Activated CD8-positive, alpha-beta memory T cell treated with anti-CD3 and anti-CD28 coated beads for 24 hours (primary cell): ENCODE results near the gene ARHGEF12.
"Not testable (repeated sequence)": the region's sequence is repeated elsewhere in the genome, so short reads cannot be mapped to it uniquely, and the experiment has no call there.

Source experiments
- DNase-seq: peaks from one replicate; pipeline ENCODE4 v3.0.0-alpha.2; 2020

The ARHGEF12 gene

DNA sequence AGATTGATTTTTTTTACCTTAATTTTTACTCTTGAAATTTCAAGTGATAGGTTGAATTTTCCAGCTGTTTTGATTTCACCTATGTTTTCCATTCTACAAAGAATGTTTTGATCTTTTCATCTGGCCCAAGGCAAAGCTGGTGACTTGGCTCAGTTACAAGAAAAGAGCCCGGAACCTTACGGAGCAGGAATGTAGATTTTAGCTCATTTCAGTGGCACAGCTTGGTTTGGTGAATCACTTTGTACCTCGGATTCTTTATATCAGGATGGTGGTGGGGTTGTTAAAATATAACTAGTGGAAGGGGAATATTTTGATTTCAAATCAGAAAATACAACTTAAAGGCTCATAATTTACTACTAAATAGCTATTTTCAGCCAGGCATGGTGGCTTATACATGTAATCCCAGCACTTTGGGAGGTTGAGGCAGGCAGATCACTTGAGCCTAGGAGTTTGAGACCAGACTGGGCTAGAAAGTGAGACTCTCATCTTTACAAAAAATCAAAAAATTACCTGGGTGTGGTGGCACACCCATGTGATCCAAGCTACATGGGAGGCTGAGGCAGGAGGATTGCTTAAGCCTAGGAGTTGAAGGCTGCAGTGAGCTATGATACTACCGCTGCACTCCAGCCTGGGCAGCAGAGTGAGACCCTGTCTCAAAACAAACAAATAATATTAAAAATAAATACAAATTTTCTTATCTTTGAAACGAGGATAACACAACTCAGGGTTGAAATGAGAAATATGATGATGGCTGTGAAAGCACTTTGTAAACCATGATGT lies 166.0 kb downstream of the ARHGEF12 start:
- DNase-seq = no peak

DNA sequence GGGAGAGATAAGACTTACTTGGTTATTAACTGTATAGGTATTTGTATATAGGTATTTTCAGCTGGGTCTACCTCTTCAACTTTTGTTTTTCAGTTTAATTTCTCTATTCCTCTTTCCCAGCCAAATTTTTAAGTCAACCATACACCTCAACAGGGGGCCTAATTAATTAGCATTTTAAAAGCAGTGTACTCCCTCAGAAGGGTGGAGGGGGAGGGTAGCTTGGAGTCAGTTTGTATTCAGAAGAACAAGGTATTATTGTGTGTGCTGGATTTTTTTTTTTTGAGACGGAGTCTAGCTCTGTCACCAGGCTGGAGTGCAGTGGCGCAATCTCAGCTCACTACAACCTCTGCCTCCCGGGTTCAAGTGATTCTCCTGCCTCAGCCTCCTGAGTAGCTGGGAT lies 167.3 kb downstream of the ARHGEF12 start:
- not testable (repeated sequence) for DNase-seq

DNA sequence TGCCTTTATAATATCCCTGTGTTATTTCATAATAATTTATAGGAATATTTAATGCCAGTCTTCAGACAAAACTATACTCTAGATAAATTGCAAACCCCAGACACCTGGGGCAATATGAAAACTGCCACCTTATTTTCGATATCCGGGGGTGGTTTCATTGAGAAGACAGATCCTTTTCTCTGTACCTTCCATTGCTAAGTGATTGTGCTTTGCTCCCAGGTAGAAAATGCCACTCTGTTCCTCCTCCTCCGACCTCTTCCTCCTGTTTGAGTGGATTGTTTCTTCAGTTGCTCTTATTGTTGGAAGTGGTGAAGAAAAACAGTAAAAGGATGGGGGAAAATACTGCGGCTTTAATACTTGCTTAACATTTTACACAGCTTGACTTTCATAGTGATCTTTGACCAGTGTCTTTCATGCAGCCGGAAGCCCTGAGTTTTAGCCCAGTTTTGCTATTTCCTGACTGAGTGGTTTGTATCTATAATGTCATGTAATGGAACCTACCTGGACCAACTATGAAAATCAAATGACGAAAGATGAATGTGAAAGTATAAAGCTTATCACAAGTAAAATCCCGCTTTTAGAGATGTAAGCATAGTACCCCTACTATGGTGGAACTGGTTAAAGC lies 169.7 kb downstream of the ARHGEF12 start:
- DNase-seq = no peak

DNA sequence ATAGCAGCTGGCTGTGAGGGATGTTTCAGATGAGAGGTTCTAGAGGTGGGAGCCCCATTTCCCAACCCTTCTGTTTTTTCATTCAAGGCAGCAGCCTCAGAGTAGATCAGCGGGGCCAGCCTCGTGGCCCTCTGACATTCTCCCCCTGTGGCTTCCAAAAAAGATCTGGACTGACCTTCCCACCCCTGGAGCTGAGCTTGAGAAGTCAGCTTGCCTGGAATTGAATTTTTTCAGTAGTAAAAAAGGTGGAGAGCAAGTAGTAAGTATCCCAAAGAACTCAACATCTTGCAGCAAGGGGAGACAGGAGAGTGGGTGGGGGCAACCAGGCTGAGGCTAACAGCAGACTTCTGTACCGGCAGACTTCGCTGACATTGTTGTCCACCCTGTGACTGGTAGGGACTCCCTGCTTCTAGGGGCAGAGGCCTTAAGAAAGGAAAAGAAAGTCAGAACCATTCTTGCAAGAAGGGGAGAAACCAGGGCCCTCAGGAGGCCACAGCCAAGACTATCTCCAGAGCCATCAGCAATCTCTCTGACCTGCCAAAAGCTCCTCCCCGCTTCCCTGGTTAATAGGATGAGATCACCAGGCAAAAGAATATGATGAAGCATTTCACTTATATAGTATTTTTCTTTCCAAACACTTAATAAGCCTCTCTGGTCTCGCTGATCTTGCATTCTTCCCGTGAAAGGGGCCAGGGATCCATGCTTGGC lies 173.3 kb downstream of the ARHGEF12 start:
- DNase-seq = peak; percentile 32

DNA sequence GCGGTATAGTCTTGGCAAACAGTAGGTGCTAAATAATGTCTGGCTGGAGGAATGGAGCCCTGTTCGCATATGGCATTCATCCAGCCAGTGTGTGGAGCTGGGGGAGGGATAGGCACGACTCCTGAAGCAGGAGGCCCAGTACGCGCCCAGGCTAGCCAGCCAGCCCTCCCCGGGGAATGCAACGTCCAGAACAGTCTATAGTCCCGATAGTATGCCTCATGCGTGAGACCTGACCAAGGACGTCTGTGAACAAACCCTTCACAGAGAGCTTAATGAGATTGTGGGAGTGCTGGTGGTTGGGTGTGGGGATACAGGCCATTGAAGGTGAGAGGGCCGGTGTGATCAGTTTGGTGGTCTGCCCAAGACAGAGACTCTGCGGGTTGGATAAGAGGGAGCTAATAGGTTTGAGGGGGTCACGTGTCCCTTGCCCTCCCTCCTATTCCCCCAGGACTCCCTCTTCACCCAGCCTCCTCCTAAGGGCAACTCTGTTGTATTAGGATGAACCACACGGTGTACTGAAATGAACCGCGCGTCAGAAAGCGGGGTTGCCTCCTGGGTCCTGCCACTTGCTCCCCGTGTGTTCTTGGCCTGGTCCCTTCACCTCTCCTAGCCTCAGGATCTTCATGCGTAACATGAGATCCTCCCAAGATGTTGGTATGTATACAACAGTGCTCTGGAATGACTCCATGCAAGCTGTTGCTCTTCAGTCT lies 174.3 kb downstream of the ARHGEF12 start:
- DNase-seq = peak; percentile 54

DNA sequence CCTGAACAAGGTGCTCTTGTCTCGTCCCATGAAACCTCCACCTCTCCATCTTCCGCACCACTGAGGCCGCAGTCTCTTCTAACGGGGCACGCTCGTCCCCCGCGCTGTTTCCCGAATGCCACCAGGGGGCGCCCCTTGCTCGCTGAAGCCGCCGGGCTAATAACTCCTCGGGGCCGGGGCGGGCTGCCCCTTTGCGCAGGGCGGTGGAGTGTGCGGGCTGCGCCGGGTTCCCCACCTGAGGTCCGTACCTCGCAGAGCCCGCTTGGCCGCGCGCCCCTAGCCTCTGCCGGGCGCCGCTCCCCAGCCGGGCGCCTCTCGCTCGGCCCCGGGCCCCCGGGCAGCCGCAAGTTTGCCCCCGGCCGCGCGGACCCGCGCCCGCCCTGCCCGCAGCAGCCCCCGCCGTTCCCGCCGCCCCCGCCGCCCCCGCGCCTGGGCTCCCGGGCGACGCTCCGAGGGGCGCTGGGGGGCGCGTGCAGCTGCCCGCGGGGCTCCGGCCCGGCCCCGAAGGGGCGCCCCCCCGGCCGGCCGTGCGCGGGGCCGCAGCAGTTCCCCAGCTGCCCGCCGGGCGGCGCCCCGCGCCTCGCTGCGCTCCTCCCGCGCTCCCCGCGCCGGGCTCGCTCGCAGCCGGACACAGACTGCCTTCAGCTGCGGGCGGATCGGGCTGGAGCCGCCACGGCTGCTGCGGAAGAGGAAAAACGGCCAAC lies 175.1 kb downstream of the ARHGEF12 start, which contains the start of gene GRIK4:
GRIK4 (plus strand) TSS at position 633 of the 704 bp plus-strand sequence. CDS start 148,571 bp downstream, outside the sequence.
- peak; percentile 93 for DNase-seq

DNA sequence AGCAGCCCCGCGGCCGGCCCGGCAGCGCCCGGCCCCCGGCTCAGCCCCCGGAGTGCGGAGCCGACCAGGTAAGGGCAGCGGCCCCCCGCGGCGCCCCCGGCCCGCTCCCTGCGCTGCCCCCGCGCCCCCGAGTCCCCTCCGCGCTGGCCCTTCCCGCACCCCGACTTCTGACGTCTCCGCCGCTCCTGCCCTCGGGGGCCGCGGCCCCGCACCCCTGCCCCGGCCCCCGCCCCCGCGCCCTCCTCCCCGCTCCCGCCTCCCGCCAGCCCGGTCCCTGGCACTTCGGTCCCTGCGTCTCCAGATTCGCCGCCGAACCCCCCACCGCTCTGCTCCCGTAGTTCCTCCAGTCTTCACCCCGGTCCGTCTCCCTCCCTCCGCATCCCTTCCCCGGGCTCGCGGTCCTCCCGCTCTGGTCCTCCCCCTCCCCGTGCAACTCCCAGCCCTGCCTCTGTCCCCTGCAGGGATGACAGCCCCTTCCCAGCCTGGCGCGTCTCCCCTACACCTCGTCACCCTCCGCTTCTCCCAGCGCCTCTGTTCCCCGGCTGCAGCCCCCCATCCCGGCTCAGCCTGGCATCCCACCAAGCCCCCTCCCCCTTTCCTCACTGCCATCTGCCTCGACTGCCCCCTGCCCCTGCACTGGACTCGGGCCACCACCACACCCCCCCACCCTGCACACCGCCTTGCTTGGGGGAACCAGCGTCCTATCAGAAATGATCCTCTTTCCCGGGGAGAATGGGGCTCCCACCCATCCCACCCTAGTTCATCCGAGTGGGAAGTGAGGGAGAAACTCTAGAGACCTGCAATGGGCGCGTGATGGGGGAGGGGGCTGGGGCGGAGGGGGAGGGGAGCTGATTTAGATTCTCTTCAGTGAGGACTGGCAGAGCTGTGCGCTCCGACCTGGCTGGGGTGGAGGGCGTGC lies 175.9 kb downstream of the ARHGEF12 start:
- peak; percentile 48 for DNase-seq

DNA sequence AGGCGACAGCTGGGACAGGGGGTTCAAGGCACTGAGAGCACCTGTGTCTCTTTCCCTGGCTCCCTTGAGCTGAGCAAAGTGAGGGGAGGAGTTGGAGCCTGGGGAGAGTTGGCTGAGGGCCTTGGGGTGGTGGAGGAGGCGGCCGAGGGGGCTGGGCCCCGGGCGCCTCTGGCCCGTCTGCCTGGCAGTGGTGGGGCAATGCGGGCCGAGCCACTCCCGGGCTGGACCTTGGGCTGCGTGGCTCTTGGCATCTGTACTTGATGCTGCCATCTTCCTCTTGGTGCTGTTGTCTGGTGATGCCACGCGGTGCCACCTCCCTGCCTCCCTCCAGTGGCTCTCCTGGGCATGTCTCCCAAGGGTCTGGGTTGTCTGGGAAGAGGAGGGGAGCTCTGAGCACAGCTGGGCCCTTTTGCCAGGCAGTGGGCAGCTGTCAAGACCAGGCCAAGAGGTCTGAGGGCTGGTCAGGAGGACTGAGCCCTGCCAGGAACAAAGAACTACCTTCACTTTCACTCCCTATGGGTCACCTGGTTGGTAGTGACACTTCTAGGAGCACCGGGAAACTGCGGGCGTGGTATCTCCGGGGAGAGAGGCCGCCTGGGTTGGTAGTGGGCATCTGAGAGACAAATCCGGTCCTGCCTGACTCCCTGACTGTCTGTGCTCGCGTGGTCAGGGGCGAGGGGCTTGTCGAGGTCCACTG lies 176.7 kb downstream of the ARHGEF12 start:
- peak; percentile 54 for DNase-seq

DNA sequence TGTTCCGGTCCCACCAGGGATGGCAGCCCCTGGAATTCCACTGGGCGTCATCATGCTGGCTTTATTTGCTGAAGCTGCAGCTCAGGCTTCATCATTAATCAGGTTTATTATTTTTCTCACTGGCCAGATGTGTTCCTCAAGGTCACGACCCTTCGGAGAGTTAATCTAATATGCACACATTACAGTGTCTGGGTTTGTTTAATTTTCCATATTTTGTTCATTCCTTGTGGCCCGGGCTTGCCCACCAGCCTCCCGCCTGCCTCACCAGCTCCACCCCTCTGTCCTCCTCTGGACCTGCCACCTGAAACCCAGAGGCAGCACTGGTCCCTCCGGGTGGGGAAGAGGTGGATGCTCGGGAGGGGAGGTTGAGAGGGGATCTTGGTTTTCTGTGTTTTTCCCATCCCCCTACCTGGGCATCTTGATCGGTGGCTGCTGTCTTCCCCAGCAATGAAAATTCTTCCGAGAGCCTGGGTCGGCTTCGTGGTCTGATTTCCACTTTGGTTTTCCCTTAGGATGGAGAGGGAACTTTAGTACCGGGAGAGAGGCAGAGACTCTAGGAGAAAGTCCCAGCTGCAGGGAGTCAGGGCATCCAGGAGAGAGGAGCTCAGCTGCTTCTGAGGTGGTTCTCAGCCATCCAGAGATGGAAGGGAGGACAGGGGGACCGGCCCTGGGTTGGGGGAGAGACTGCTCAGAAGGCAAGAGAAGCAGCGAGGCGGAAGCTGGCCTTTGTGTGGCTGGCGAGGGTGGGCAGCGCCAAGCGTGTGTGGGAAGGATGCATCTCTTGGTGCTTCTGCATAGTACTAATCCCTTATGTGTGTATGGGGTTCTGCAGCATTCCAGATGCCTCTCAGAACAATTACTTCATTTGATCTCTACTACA lies 177.5 kb downstream of the ARHGEF12 start:
- DNase-seq = no peak

DNA sequence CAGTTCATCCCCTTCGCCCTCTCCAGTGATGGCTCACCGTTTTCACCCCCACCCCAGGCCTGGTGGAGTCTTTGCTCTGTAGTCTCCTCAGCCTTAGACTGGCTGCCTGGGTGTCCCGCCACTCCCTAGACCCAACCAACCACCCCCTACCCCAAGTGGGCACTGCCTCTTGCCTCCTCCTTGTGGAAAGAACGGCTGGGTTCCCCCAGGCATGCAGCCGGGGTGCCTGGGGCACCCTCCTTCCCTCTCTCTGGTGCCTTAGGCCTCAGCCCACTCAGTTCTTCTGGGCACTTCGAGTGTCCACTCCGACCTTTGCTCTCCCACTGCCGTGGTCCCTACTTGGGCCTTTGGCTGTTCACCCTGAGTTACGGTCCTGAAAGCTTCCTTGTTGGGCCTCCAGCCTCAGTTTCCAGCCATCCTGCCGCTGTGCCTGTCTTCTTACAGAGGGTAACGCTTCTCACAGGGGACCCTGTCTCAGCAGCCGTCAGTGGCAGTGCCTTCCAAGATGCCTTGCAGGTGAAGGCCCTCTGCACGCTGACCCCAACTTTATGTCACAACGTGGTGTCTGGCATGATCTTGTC lies 178.4 kb downstream of the ARHGEF12 start:
- no peak for DNase-seq

DNA sequence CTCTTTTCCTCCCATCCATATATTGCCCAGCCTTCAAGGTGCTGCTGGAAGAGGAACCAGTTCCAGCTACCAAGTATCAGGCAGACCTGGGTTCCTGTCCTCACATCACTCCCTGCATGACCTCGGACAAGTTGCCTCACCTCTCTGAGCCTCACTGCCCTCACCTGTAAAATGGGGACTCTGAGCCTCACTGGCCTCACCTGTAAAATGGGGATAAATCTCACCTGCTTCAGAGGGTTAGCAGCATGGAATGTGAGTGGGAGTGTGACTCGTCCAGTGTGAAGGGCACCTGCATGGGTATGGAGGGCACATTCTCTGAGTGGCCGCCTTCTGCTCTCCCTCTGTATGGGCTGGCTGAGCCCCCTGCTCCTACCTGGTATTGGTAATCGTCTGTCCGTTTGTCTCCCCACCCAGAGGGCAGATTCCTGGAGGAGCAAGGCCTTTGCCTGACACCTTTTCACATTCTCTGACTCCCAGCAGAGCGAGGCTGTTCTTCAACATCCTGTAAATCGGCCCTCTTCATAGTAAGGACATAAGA lies 179.0 kb downstream of the ARHGEF12 start:
- DNase-seq = no peak

DNA sequence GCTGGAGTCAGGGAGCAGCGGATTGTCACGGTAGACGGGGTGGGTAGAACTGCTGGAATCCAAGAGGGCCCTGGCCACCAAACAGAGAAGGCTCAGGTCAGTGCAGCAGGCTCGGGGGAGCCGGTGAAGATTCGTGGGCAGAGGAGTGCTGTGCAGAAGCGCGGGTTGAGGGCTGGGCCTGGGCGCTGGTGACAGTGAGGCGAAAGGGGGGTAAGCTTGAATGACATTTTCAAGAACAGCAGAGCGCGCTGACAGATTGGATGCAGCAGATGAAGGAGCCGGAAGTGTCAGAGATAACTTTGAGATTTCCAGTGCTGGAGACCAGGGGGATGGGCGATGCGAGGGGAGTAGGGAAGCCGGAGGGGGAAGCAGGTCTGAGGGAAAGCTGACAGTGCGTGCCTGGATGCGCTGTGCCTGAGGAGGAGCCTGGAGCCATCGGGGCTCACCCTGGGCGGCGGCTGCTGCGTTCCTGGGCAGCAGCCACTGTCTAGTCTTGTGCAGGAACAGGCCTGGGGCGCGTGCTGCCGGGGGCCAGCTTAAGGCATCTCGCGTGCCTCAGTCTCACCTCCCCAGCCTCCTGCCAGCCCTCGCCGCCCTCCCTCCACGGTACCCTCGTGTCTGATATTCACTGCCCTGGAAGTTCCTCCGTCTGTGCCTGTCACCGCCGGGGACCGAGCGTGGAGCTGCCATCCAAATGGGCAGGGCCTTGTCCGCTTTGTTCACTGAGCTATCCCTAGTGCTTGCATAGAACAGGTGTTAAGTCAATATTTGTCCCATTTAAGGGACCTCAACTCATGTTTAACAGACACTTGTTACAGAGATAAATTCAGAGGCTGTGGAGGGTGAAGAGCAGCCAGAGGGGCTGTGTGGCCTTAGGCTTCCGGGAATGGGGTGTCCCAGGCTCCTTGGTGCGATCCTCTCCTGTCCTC lies 180.5 kb downstream of the ARHGEF12 start:
- DNase-seq = no peak

DNA sequence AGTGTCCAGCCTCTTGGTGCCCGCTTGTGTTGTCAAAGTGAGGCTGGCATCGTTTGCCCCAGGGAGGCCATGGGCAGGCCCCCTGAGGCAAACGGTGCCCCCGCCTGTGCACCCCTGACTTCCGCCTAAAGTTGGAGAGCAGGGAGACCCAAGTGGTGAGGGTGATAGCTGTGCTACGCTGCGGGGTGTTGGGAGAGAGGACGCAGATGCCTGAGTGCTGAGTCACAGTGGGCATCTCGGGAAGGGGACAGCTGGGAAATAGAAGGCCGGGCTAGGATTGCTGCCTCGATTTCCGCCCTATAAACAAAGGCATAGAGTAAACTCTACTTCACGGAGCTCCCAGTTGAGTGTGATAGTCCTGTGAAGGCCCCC lies 181.2 kb downstream of the ARHGEF12 start:
- DNase-seq = no peak

DNA sequence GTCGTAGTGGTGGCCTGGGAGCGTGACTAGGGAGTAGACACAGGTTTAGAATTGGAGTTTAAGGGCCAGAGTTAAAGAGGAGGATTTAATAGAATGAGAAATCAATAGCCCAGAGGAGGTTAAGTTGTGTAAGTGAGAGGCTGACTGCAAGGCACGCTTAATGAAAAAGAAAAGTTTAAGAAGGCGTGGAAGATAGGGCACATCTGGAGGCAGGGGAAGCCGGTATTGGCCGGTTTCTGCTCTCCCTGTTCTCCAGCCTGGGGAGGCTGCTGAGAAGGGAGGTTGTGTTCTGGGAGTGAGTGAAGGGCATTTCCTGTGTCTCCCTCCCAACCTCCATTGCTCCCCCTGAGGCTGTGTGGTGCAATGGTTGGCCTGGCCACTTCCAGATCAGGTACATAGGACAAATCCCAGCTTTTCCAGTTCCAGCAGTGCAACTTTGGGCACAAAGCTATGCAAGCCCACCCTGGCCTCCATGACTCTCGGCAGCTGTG lies 181.6 kb downstream of the ARHGEF12 start:
- DNase-seq = no peak

DNA sequence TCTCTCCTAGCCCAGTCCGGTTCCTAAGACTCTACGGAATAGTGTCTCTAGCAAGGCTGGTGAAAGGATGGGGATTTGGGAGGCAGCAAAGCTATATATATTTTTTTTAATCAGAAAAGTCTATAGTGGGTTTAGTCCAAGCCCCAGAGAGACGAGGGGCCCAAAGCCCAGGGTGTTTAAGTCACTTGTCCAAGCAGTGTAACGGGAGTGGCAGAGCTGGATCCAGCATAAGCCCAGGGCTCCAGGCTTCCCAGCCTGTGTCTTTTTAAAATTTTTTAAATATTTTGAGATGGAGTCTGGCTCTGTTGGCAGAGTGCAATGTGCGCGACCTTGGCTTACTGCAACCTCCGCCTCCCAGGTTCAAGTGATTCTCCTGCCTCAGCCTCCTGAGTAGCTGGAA lies 182.1 kb downstream of the ARHGEF12 start:
- DNase-seq = no peak

DNA sequence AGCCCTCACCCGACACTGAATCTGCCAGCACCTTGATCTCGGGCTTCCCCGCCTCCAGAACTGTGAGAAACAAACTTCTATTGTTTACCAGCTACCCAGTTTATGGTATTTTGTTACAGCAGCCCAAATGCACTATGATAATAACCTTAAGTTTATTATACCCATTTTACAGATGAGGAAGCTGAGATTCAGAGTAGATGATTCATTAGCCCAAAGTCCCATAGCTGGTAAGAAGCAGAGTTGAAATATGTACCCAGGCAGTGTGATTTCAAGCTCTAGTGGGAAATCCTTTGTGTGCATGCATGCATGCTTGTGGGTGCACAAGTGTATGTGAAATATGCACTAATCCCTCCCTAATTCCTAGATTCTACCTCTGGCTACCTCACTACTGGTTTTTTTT lies 183.3 kb downstream of the ARHGEF12 start:
- DNase-seq = no peak

DNA sequence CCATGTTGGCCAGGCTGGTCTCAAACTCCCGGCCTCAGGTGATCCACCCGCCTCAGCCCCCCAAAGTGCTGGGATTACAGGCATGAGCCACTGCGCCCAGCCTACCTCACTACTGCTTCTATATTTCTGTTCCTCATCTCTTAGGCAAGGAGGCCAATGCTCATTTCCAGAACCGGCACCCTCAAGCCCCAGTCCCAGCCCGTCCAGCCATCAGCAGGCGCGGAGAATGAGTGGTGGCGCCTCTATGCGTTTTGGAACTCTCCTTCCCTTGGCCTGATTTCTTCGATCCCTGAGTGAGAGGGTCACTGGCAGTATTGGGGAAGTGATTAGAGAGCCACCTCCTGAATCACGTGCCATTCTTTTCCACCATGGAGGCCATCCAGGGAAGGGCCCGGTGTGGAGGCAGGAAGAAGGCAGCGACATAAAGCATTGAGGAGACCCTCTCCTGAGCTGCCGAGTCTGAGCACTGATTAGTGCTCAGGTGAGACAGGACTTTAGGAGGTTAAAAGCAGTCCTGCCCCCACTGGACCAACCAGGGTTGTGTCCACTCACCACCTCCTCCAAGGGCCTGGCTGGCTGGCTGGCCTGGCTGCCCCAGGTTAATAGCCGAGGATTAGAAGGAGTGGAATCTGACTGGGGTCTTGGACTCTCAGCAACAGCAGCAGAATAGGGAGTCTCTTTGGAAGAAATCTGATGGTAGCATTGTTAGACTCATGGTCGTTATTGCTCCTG lies 184.0 kb downstream of the ARHGEF12 start:
- no peak for DNase-seq
